CD1c-positive myeloid dendritic cell (primary cell): ENCODE data around the gene ADRB1.

Experiments used
- DNase-seq: peaks from one replicate; pipeline ENCODE4 v3.0.0-alpha.2; 2016; ENCODE audit errors: extremely low spot score

ADRB1 gene

GRCh38 chr10:114094795-114095194, 51.1 kb downstream of the ADRB1 start:
- no peak for DNase-seq

GRCh38 chr10:114095559-114096337, 52.1 kb downstream of the ADRB1 start:
- DNase-seq = no peak
